ENCODE measurements around the gene DARS1. TPM values are rescaled to one million over a fixed set of nuclear protein-coding genes. Genes with fewer than 3 reads are reported as not detected.
"Not testable (repeated sequence)": the region's sequence is repeated elsewhere in the genome, so short reads cannot be mapped to it uniquely, and the experiment has no call there.

Gene DARS1
- polyA plus RNA-seq, 1 donor (not counting 4 experiments of a cell fraction or from before 2014, with no cell fraction given) = 129 TPM

- Histone ChIP-seq H4K20me1 (ENCODE audit: control insufficient read depth, extremely low read depth, insufficient read depth, low read length) (no peaks in the 10 kb centered on the region), H3K79me2 (ENCODE audit: control insufficient read depth, insufficient read depth, low read length) (no peaks in the 10 kb centered on the region), H3K9ac (ENCODE audit: control insufficient read depth, extremely low read depth, insufficient read depth, low read length) (no peak overlapping the region), H3K4me2 (ENCODE audit: control insufficient read depth, extremely low read depth, insufficient read depth, low read depth, low read length) (no peak overlapping the region), H2AFZ (ENCODE audit: control insufficient read depth, low read length) (no peak overlapping the region), H3K4me1 (ENCODE audit: control insufficient read depth, extremely low read depth, insufficient read depth, low read length) (no peaks in the 10 kb centered on the region), H3K27ac (ENCODE audit: control insufficient read depth, insufficient read depth, low read length) (no peak overlapping the region), H3K4me3 (ENCODE audit: control insufficient read depth in 2 of 3, extremely low read depth in 1 of 3, insufficient read depth in 2 of 3, low read depth in 1 of 3, low read length in 3 of 3) (no peak overlapping the region), H3K9me3 (ENCODE audit: control insufficient read depth, low read depth, low read length) (no peaks in the 10 kb centered on the region), H3K27me3 (ENCODE audit: control insufficient read depth, extremely low read depth, insufficient read depth, low read length) (no peaks in the 10 kb centered on the region), H3K9me1 (ENCODE audit: control insufficient read depth, extremely low read depth, insufficient read depth, low read length) (no peaks in the 10 kb centered on the region), H3K36me3 (ENCODE audit: control insufficient read depth in 2 of 2, extremely low read depth in 1 of 2, insufficient read depth in 2 of 2, low read length in 2 of 2) (no peaks in the 10 kb centered on the region)
- dilution Hi-C loops (cut with MboI; ENCODE audit: extremely low pct_ligation_motif_present, low sequenced_read_pairs) = no loop called here
- TF ChIP-seq CTCF (optimal IDR thresholded peaks at IDR 0.05 in 1 of 3, IDR thresholded peaks at IDR 0.05 in 1 of 3, conservative IDR thresholded peaks at IDR 0.05 in 1 of 3; ENCODE audit: extremely low read depth in 1 of 3, insufficient read depth in 2 of 3, low read length in 3 of 3) = no peak
- no peak for TF ChIP-seq EZH2 (IDR thresholded peaks at IDR 0.05; ENCODE audit: low read length)
- no peak for DNase-seq (ENCODE audit: low read depth, low spot score)
- FAIRE-seq = no peak
Measured at GRCh38 chr2:135885709-135886108, 99.7 kb downstream of the DARS1 start.

GRCh38 chr2:135882415-135882814 is 103.0 kb downstream of the DARS1 start:
- Histone ChIP-seq H3K9ac (ENCODE audit: control insufficient read depth, extremely low read depth, insufficient read depth, low read length) (no peak overlapping the region), H3K36me3 (ENCODE audit: control insufficient read depth in 2 of 2, extremely low read depth in 1 of 2, insufficient read depth in 2 of 2, low read length in 2 of 2) (no peaks in the 10 kb centered on the region), H3K4me1 (ENCODE audit: control insufficient read depth, extremely low read depth, insufficient read depth, low read length) (no peaks in the 10 kb centered on the region), H3K9me1 (ENCODE audit: control insufficient read depth, extremely low read depth, insufficient read depth, low read length) (no peaks in the 10 kb centered on the region), H3K79me2 (ENCODE audit: control insufficient read depth, insufficient read depth, low read length) (no peaks in the 10 kb centered on the region), H3K27ac (ENCODE audit: control insufficient read depth, insufficient read depth, low read length) (no peak overlapping the region), H3K4me3 (ENCODE audit: control insufficient read depth in 2 of 3, extremely low read depth in 1 of 3, insufficient read depth in 2 of 3, low read depth in 1 of 3, low read length in 3 of 3) (no peak overlapping the region), H4K20me1 (ENCODE audit: control insufficient read depth, extremely low read depth, insufficient read depth, low read length) (no peaks in the 10 kb centered on the region), H3K4me2 (ENCODE audit: control insufficient read depth, extremely low read depth, insufficient read depth, low read depth, low read length) (no peak overlapping the region), H3K9me3 (ENCODE audit: control insufficient read depth, low read depth, low read length) (no peaks in the 10 kb centered on the region), H2AFZ (ENCODE audit: control insufficient read depth, low read length) (no peak overlapping the region), H3K27me3 (ENCODE audit: control insufficient read depth, extremely low read depth, insufficient read depth, low read length) (no peaks in the 10 kb centered on the region)
- FAIRE-seq (no peak), DNase-seq (ENCODE audit: low read depth, low spot score) (no peak)
- dilution Hi-C loops (cut with MboI; ENCODE audit: extremely low pct_ligation_motif_present, low sequenced_read_pairs) = no loop called here
- TF ChIP-seq CTCF (optimal IDR thresholded peaks at IDR 0.05 in 1 of 3, IDR thresholded peaks at IDR 0.05 in 1 of 3, conservative IDR thresholded peaks at IDR 0.05 in 1 of 3; ENCODE audit: extremely low read depth in 1 of 3, insufficient read depth in 2 of 3, low read length in 3 of 3) = no peak
- TF ChIP-seq EZH2 (IDR thresholded peaks at IDR 0.05; ENCODE audit: low read length) = no peak

- H3K9me1 ChIP-seq (ENCODE audit: control insufficient read depth, extremely low read depth, insufficient read depth, low read length); H4K20me1 ChIP-seq (ENCODE audit: control insufficient read depth, extremely low read depth, insufficient read depth, low read length); H3K9me3 ChIP-seq (ENCODE audit: control insufficient read depth, low read depth, low read length); DNase-seq (ENCODE audit: low read depth, low spot score); H3K4me1 ChIP-seq (ENCODE audit: control insufficient read depth, extremely low read depth, insufficient read depth, low read length); H3K36me3 ChIP-seq (ENCODE audit: control insufficient read depth in 2 of 2, extremely low read depth in 1 of 2, insufficient read depth in 2 of 2, low read length in 2 of 2); FAIRE-seq; H3K9ac ChIP-seq (ENCODE audit: control insufficient read depth, extremely low read depth, insufficient read depth, low read length); dilution Hi-C loops (cut with MboI; ENCODE audit: extremely low pct_ligation_motif_present, low sequenced_read_pairs); H3K27me3 ChIP-seq (ENCODE audit: control insufficient read depth, extremely low read depth, insufficient read depth, low read length): not testable (repeated sequence)
- H3K4me3 ChIP-seq (ENCODE audit: control insufficient read depth in 2 of 3, extremely low read depth in 1 of 3, insufficient read depth in 2 of 3, low read depth in 1 of 3, low read length in 3 of 3) = peak overlapping the region; percentile 62 to 80 (median 78)
- peak overlapping the region; percentile 53 for H2AFZ ChIP-seq (ENCODE audit: control insufficient read depth, low read length)
- peak overlapping the region; percentile 3 for H3K27ac ChIP-seq (ENCODE audit: control insufficient read depth, insufficient read depth, low read length)
- peaks cover 11% of the 10 kb centered on the region for H3K79me2 ChIP-seq (ENCODE audit: control insufficient read depth, insufficient read depth, low read length)
- peak overlapping the region; percentile 68 for H3K4me2 ChIP-seq (ENCODE audit: control insufficient read depth, extremely low read depth, insufficient read depth, low read depth, low read length)
Measured at GRCh38 chr2:135876770-135877169, 108.7 kb downstream of the DARS1 start.

All from keratinocyte (primary cell).